Raji (cell line): ENCODE data around the gene NANOGP8.
"Not testable (repeated sequence)": the region's sequence is repeated elsewhere in the genome, so short reads cannot be mapped to it uniquely, and the experiment has no call there.

ENCODE experiments used
- POLR2A ChIP-seq: IDR thresholded peaks from 2 replicates; pipeline ENCODE4 v1.6.1; 2011; ENCODE audit warnings: low read depth, low read length, control low read depth; ENCODE audit not compliant: insufficient read depth

Gene NANOGP8, protein sequence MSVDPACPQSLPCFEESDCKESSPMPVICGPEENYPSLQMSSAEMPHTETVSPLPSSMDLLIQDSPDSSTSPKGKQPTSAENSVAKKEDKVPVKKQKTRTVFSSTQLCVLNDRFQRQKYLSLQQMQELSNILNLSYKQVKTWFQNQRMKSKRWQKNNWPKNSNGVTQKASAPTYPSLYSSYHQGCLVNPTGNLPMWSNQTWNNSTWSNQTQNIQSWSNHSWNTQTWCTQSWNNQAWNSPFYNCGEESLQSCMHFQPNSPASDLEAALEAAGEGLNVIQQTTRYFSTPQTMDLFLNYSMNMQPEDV

DNA sequence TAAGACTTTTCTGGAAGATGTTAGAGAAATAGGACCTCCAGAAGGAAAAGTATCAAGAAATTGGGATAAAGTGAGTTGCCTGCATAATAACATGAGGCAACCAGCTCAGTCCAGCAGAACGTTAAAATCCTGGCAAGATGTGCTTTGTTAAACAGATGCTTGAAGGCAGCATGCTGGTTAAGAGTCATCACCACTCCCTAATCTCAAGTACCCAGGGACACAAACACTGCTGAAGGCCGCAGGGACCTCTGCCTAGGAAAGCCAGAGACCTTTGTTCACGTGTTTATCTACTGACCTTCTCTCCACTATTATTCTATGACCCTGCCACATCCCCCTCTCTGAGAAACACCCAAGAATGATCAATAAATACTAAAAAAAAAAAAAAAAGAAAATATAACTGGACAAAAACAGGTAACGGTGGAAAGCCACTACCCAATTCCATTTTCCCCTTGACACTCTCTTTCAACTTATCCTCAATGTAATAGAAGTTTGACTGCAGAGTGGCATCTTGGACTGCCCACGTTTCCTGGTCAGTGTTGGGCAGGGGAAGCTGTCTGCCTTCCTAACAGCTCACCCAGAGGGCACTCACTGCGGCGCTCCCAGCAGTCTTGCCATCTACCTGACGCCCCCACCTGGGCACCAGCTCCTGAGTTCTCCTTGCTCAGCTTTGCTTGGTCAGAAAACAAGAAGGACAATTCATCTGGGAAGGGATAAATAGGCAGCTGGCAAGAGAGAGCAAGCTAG, at the start of gene NANOGP8:
Gene NANOGP8 (minus strand): TSS at position 120 of the 744 bp plus-strand sequence. CDS start 185 bp downstream, outside the sequence.
- not testable (repeated sequence) for TF ChIP-seq POLR2A

DNA sequence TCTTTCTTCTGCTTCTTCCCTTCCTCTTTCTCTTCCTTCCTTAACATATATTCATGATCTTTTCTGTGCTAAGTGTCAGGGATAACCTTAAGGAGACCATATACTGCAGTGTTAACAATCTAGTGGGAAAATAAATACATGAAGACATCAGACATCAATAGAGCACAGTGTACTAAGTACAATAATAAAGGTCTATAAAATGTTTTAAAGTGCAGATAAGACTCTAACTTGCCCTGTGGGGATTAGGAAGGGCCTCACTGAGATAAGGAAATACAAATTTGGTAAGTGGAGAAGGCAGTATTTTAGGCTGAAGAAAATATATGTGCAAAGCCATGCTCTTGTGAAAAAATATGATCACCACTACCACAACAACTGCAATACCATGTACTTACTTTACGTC, 49.2 kb upstream of the NANOGP8 start:
- no peak for TF ChIP-seq POLR2A

DNA sequence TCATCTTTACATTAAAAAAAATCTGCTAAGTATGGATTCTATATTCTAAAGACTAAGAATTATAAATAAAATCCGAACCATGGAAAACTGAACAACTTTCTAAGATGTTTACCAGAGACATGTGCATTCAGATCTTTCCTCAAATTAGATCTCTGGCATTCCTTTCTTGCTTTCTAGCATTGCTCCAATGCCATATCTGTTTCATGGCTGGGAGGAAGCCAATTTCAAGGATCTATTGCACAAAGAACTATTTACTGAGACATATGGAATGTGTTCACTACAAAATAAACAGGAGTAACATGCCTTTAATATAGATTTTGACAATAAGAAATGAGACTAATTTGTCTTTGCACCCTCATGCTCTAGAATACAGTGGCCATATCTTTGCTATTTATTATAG, 45.1 kb upstream of the NANOGP8 start:
- no peak for TF ChIP-seq POLR2A

DNA sequence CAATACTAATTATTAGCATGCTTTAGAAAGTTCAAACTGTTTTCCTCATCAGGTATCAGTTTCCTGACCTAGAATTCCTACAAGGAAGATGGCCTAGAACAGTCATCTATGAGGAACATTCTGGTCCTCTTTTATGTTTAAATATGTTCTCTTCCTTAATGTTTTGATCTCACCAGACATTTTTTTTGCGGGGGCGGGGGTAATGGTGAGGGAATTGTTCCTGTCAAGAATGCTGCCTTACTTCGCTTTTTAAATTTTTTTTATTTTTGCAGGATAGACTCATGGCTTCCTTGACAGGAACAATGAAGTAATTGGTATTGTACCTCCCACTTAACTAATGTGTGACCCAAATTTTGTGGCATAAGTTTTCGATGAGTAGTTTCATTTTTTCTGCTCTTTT, 44.3 kb upstream of the NANOGP8 start:
- no peak for TF ChIP-seq POLR2A

DNA sequence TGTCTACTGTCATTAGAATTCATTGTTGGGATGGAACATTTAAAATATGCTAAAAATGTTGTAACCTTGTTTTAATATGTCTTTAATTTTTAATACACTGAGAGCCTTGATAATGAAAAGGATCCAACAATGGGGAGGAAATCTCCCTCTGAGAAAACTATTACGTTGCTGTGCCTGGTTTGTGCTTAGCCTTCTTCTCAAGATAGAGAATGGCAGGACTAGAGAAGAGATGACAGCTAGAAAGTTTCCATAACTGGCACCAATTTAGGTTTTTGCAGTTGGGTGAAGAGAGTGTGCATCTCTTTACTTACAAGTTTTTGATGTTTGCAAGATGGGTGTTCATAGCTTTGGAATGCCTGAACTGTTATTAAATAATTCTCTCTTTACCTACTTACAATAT, 42.6 kb upstream of the NANOGP8 start:
- TF ChIP-seq POLR2A, result no peak

DNA sequence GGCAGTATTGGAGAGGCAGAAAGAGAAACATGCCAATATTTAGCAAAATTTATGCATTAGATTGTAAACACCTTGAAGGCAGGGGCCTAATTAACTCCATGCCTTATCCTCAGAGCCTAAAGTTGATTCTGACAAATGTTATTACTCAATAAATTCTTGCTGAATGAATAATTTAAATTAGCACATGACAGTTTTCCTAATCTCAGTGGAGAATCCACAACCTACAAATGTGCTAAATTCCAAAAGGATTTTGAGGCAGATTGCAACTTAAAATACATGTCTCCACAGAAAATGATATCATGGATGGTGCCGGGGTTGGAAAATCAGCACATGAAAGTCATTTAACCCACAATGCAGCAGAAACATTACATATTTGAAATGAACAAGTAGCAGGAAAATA, 41.1 kb upstream of the NANOGP8 start:
- no peak for TF ChIP-seq POLR2A

DNA sequence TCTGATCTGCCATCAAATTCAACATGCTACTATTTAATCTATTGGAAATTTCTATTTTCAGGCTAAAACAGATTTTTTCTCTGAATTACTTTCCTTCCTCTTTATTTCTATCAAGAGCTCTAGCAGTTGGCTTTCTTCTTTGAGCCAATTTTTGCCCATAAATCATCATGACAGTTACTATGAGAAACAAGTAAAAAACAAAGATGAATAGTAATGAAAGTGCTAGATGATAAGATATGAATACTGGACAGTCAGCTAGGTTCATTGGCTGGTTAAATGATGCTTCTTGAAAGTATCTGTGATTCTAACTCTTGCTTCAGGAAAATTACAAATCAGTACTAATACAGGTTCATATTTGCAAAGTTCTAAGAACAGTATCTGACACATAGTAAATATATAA, 38.6 kb upstream of the NANOGP8 start:
- no peak for TF ChIP-seq POLR2A

DNA sequence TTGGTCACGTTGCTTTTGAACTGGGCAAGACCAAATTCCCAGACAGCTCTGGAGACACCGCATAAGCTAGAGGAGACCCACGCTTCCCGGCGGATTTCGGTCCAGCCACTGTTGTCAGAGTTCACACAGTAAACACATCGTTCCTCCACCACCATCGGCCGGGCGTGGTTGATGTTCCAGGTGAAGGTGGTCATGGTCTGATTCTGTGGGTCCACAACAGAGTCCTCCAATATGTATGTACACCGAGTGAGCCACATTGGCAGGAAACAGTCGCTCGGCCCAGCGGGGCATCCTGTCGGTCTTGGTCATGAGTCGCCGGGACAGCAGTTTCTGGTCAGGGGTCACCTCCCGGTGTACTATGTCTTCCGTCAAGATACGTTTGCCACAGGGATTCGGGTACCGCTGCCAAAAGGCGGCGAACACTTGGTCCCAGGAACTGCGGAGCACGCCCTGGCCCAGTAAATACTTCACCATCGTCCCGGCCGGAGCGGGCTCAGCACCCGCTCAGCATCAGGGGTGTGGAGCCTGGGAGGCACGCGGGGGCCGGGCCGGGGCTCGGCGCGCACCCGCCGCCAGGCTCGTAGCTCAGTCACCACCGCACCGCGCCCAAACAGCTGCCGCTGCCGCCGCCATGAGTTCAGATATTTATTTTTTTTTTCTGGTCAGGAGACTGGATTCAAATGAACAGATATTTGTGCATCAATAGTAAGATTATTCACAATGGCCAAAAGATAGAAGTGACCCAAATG, 36.7 kb upstream of the NANOGP8 start:
- TF ChIP-seq POLR2A, result no peak

DNA sequence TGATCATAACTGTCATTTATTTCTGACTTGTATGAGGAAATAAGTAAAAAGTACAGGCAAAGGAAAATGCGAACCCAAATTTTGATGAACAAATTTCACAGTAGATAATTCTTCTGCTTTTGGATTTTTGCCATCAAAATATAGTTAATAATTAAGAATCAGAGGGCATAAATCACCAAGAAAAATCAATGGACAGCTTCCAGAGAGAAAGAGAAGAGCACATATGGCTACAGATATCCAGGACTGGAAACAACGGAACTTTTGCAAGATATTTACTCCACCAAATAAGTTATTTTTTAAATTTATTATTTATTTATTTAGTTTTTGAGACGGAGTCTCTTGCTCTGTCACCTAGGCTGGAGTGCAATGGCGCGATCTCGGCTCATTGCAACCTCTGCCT, 35.1 kb upstream of the NANOGP8 start:
- no peak for TF ChIP-seq POLR2A

DNA sequence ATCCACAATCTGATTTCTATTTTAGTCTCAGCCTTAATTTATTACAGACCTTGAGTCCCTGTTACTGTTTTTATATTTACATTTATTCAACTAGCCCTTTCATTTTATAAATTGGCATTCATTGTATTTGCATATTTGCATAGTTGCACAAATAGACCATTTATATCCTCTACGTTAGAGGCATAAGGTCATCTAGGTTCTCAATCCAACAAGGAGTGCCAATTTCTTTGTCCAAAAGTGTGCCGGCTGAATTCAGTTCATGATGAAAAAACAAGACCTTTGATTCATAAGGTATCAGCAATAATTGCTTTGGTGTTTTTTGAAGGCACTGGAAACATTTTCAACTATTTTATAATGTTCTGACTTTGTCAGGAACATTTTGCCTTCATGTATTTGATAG, 33.9 kb upstream of the NANOGP8 start:
- no peak for TF ChIP-seq POLR2A

DNA sequence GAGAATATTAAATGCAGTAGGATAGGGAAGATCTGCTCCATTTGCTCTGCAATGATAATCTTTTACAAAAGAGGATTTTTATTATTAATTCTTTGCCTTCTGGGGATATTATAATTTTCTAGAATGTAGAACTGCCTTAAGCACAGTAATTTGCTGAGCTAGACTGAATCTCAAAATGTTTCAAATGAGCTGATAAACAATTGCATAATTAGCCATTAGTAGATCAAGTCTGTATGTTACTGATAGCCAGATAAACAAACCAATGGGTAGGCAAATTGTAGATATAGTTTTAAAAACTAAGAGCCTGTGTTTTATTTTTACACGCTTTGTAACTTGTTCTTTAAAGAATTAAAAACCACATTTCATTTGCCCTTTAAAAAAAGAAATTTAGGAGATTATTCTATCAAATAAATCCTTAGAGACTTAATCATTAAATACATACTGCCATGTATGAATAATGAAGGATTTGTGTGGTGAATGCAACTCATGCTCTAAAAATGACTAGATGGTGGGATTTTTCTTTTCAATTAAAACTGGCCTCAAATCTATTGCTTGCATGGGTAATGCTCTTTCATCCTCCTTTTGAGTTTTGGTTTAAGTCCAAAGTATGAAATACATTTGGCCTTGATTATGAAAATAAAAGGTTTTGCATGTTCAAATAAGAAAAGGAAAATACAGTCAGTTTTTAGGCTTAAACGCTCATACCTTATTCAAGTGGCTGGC, 32.6 kb upstream of the NANOGP8 start:
- TF ChIP-seq POLR2A, result no peak

DNA sequence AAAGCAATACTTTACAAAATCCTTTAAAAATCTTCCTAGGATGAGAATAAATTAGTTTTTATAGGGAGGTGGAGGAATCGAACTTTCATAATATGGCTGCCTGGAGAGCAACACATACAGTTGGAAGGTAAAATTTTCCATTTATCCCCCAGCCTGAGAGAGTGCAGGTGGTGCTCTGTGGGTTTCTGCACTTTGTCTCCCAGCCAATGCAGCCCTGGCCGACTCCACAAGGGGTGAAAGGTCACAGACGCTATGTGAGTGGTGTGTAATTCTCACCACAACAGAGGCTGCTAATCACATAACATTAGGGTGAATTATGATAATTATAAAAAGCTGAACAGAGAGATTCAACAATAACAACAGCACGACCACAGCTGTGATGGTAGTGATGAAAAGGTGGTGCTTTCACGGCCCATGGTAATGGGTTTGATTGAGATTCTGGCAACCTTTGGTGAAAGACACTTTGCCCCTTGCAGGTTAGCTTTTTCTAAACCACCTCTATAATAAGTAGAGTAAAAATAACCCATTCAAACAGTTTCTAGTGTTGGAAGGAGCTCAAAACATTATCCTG, 30.1 kb upstream of the NANOGP8 start:
- TF ChIP-seq POLR2A, result no peak

DNA sequence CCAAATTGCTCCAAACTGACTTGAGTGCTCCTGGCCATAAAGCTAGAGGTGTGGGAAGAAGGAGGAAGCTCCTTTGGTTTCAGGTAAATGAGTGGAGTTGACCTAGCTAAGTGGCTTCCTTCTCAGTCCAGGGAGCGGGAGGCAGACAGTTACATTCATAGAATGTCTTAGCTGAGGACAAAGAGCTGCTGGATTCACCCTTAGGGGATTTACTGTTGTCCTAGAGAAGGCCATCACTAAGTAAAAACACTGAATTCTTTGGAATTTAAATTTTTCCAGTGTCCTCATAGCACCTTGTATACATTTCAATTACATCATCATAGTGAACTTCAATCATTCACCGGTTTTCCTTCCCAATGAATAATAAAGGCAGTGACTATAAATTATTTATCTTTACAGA, 27.3 kb upstream of the NANOGP8 start:
- TF ChIP-seq POLR2A, result no peak

DNA sequence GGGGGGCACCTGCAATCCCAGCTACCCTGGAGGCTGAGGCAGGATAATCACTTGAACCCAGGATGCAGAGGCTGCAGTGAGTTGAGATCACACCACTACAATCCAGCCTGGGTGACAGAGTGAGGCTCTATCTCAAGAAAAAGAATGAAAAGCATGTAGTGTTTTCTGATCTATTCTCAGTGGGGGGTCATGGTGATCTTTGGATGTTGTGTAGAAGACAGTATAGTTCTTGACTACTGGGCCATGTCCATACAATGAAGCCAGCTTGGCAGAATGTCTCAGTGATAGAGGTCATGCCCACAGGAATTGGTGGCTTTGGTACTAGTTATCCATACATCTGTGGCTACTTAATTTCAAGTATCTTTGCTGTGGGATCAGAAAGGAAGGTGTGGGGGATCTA, 26.8 kb upstream of the NANOGP8 start:
- TF ChIP-seq POLR2A, result no peak

DNA sequence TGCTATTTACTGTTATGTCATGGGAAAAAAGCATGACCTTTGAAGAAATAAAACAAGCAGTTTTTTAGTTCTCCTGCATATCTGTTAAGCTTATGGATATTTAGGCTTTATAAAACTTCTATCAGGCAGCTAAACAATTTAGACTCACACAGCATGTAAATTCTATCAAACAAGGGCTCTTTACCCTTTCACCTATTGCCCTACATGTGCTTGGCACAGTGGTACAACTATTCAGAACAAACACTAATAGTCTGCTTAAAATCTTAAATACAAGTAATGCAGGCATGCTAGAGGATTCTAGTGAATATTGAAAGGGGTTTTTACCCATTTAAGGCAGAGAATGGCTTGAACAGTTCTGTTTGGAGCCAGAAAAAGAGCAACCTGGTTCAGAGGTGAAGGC, 23.4 kb upstream of the NANOGP8 start:
- TF ChIP-seq POLR2A, result no peak
